HG02852 (cell line): Measurements from ENCODE around the gene ACCS.

Experiments used
- ATAC-seq: cut with Tn5 transposase; IDR thresholded peaks from one replicate; pipeline ENCODE4 v1.9.1; 2021; ENCODE audit warnings: mild to moderate bottlenecking, moderate library complexity; ENCODE audit not compliant: unreplicated experiment

Gene ACCS

DNA sequence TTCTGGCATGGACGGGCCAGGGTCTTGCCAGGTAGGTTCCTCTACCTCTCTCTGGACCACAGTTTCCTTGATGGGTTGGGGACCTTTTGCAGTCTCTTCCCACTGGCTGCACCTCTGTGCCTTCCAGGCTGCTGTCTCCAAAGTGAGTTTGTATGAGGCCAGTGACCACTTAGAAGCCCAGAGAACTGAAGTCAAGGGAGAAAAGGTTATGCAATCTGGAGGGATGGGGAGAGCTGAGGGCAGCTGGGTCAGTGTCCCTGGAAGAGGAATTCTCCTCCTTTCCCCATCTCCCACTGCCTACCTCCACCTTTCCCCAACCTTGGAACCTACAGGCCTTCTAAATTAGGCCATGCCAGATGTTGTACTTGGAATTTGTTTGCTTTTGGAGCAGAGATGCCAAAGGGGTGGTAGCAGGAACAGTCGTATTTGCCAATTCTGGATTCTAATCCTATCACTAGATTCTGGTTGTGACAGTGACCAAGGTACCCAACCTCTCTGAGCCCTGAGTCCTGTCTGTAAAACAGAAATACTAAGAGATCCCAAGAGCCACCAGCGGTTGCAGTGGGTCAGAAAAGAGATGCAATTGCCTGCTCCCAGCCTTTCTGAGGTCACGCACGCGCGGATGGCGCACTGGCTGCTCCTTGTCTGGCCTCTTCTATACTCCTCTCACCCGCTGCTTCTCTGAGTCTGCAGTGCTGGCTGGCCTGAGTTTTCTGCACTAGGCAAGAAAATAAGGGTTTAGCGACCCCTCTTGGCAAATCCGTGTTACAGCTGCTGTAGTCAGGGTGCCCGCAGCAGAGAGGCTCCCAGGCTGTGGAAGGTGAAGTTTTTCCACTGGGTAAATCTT, 29.0 kb upstream of the ACCS start:
- ATAC-seq = peak; percentile 79

DNA sequence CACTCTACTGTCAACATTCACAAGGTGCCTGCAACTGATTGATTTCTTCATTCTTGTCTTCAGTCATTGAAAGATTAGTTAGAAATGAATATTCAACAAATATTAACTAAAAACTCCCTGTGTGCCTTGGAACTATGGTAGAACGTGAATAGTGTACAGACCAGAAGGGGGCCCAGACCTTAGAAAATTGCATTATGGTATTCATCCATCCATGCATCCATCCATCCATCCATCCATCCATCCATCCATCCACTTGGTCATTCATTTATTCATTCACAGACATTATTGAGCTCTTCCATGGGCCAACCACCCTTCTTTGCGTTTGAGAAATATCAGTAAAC, 28.4 kb upstream of the ACCS start:
- no peak for ATAC-seq

DNA sequence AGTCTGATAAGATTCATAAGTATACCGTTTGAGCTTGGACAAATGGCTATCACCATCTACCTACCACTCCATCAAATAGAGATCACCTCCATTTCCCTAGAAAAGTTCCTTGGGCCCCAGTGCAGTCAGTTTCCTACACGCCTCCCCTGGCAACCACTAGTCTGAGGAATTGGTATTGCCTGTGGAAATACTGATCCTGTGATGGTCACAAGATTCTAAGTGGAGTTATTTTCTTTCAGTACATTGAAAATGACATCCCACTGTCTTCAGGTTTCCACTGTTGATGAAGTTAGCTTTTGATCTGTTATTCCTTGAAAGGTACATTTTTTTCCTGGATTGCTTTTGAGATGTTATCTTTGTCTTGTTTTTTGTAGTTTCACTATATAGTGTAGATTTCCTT, 22.9 kb upstream of the ACCS start:
- ATAC-seq = no peak

DNA sequence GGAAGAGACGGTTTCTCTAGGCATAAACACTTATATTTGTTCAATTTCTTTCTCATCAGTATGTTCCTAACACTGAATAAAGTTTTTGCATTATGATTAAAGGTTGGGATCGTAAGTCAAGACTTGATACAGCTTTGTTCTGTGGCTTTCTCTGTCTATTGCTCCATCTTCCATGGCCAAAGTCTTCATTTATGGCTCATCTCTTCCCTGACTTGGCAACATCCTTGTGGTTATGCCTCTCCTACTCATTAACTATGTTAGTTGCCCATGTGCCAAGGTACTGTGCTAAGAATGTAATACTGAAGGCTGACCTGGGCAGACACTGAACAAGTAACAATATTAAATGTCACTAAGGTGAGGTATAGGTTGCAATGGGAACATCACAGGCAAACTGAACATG, 19.9 kb upstream of the ACCS start:
- no peak for ATAC-seq

DNA sequence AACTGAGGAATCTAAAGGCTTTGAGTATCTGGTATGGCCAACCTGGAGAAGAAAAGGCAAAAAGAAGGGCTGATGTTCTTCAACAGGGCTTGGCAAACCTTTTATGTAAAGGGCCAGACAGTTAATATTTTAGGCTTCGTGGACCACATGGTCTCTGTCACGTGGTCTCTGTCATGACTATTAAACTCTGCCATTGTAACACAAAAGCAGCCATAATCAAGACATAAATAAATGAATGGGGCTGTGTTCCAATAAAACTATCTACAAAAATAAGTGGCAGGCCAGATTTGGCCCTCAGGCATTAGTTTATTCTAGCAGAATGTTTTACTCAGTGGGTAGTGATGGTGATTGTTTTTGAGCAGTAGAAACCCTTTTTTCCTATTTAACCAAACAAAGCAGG, 18.8 kb upstream of the ACCS start:
- ATAC-seq = no peak

DNA sequence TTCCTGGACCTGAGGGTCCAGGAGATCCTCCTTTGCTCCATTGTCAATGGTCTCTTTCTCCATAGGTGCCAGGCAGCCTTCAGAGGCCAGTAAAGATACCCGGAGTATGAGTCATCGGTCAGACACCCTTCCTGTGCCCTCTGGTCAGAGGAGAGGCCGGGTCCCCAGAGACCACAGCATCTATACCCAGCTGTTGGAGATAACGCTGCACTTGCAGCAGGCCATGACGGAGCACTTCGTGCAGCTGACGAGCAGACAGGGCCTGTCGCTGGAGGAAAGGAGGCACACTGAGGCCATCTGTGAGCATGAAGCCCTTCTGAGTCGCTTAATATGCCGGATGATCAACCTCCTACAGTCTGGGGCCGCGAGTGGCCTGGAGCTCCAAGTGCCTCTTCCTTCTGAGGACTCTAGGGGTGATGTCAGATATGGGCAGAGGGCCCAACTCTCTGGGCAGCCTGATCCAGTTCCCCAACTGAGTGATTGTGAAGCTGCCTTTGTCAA, 18.1 kb upstream of the ACCS start, which contains the start of gene ACCSL:
Gene ACCSL (plus strand): TSS at position 51 of the 501 bp plus-strand sequence. CDS start 56 bp downstream, at position 107.
- no peak for ATAC-seq

DNA sequence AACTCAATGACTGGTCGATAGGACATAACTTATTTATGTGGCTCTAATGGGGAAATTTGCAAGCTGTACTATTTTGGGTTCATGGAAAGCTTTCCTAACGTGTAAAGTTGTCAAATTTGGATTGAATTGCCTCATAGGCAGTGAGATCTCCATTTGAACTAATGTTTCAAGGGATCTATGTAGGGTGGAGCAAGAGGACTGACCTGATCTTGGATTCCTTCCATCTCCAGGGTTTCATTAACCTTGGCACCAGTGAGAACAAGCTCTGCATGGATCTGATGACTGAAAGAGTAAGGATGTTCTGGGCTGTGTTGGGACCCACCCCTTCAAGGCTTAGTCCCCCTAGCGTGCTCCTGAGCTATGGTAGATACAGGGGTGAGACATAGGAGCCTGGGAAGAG, 16.2 kb upstream of the ACCS start:
- ATAC-seq = no peak

DNA sequence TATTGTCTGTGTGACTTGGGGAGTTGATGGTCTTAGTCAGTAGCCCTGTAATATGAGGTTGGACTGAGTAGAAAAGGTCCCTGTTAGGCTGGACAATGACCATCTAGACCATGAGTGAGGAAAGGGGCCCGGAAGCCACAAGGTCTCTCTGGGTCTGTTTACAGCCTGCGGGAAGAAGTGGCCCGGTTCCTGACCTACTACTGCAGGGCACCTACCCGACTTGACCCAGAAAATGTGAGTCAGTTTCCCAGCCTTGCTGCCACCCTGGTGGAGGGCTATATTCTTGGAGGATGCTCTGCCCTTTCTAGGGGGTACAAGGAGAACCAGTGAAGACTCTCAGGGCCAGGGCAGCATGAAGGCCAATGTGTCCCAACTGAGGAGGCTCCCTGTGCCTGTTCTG, 14.9 kb upstream of the ACCS start:
- no peak for ATAC-seq

DNA sequence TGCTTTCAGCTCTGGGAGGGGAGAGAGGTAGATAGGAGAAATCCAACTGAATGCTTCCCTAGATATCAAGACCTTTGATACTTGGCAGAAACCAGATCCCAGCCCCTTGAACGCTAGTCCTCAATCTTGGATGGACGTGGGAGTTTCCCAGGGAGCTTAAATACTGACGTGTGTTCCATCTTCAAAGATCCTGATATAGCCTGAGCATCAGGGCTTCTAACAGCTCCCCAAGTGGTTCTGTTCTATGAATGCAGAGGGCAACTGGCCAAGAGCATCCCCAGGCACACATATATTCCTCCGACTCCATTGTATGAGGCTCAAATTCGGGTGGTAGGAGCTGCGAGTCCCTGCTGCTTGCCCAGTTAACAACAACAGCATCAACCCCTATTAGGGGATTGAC, 8.7 kb upstream of the ACCS start:
- ATAC-seq = no peak

DNA sequence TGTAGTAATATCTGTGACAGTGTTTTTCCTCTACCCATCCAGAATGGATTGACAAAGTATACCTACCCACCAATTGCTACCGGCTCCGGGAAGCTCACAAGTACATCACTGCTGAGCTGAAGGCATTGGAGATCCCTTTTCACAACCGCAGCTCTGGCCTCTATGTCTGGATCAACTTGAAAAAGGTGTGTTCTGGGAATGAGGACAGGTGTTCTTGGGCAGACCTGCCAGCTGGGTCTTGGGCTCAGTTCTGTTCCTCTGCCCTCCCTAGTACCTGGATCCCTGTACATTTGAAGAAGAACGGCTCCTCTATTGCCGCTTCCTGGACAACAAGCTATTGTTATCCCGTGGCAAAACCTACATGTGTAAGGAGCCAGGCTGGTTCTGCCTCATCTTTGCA, 7.8 kb upstream of the ACCS start:
- no peak for ATAC-seq

DNA sequence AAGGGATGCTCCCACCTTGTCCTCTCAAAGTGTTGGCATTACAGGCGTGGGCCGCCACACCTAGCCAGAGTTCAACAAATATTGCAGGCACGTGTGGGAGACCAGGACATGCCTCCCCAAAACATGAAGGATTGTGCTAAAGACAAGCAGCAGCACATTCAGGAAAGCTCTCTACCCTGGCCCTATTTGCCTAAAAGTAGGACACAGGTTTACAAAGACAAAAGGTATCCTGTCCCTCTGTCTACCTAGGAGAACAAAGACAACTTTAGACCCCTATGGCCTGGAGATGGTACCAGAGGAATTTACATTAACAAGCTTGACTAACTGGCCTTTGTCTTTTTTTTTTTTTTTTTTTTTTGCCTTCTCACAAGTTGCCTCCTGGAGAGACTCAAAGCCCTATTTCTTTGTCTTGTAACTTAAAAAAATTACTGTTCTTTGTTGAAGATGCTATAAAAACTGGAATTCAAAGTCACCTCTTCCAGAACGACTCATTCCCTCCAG, 859 bp upstream of the ACCS start:
- no peak for ATAC-seq

DNA sequence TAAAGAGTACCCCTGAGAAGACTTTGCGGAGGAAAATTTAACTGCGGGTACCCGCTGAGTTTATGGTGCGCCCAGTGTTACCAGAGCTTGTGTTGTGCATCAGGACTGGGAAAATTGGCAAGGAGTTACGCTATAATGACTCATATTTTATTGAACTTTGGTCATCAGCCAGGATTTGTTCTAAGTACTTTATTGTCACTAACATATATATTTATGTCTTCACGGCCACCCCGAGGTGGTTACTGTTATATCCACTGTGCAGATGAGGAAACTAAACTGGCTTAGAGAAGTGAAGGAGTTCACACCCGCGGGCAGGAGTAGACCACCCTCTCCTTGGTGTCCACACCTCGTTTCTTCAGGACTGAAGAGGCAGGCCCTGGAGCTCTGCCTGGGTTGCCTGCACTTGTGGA, 667 bp downstream of the ACCS start:
- ATAC-seq = no peak

DNA sequence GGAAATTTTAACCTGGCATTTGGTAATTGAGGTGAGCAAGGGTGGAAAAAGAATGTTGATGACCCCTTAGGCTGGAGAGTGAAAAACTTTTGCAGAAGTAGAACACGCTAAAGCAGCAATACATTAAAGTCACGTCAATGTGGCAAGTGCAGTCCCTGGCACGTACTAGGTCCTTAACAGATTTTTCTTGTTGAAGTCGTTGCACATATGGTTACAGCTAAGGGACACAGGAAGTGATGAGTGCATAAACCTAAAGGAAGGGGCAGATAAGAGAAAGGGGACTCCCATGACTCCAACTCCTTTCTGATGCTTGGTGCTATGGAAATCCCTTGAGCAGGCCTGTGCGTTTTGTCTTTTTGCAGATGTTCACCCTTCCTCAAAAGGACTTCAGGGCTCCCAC, 1.2 kb downstream of the ACCS start:
- no peak for ATAC-seq

DNA sequence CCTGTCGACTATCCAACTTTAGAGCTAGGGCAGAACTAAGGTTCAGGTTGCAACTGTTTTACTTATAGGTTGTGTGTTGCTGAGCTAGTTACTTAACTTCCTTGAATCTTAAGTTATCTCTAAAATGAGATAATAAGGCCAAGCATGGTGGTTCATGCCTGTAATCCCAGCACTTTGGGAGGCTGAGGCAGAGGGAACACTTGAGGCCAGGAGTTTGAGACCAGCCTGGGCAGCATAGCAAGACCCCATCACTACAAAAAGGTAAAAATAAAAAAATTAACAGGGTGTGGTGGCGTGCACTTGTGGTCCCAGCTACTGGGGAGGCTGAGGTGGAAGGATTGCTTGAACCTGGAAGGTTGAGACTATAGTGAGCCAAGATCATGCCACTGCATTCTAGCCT, 2.1 kb downstream of the ACCS start:
- no peak for ATAC-seq

DNA sequence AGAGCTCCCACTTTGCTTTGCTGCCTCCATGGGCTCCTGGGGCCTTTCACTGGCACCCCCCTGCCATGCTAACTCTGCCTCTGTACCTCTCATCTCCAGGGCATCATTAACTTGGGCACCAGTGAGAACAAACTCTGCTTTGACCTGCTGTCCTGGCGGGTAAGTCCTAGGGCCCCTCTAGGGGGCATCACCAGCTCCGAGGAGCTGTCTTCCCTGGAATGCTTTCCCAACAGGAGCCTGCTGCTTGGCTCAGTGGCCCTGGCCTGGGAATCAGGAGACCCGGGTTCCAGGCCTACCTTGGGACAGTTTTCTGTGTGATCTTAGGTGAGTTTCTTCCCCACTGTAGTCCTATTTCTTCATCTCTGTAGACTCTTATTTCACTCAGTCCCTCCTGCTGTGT, 5.1 kb downstream of the ACCS start:
- ATAC-seq = no peak

DNA sequence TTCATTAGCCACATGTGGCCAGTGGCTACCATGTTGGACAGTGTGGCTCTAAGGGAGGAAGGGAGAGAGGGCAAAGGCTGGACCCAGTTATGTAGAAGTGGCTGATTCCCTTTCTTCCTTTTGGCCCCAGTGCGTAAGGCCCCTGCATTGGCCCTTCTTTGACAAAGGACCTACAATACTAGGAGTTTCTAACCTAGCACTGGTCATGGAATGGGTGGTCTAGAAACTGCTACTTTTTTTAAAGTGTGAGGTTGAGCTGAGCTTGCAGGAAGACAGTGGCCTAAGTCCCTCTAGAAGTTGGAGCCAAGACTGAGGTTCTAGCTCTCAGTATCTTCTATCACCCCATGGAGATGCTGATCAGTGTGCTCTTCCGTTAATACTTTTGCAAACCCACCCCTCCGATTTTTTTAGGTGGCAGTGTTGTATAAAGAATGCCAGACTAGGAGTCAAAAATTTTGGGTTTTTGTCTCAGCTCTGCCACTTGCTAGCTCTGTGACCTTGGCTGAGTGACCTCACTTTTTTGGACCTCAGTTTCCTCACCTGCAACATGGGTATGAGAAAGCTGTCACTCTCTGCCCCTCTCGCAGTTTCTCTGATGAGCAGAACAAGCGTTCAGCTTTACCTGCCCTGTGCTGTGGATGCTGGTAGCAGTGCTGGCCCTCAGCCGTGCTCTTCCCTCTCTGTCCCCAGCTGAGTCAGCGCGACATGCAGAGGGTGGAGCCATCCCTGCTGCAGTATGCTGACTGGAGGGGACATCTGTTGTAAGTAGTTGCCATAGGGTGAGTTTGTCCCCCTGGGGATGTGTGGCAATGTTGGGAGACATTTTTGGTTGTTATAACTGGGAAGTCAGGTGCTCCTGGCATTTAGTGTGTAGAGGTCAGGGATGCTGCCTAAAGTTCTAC, 6.9 kb downstream of the ACCS start:
- ATAC-seq = no peak

DNA sequence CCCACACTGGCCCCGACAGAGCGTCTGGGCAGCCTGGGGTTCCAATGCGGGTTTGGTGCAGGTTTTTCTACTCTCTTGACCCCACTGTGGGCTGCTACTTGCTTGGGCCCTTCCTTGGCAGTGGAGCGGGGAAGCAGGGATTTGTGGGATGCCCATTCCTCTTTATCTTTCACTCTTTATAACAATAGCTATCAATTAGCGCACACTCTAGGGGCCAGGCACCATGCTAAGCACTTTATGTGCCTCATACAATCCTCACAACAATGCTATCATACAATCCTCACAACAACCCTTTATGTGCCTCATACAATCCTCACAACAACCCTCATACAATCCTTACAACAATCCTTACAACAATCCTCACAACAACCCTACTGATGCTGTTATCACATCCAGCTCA, 12.7 kb downstream of the ACCS start:
- ATAC-seq = no peak

DNA sequence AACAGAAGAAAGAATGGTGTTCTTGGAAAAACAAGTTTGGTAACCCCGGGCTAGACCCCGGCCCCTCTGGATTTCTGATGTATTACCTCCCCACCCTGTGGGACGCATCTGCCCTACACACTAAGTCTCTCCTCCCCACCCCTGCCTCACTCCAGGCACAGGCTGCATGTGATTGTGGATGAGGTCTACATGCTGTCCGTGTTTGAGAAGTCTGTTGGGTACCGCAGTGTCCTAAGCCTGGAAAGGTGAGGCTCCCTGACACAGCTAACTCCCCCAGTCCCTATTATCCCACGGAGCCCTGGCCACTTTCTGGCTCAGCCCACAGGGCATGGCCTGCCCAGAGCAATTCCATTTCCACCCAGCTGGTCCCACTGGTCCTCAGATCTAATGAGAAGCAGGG, 13.3 kb downstream of the ACCS start:
- no peak for ATAC-seq

DNA sequence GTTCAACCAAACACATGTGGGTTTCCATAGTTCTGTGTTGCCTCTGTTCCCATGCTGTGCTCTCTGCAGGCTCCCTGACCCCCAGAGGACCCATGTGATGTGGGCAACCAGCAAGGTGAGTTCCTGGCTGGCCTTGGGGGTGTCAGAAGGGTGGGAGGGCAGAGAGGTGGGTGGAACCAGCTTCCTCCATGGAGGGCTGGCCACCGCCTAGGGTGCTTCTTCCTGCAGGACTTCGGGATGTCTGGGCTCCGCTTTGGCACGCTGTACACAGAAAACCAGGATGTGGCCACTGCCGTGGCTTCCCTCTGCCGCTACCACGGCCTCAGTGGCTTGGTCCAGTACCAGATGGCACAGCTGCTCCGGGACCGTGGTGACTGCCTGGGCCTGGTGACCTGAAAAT, 14.9 kb downstream of the ACCS start:
- no peak for ATAC-seq

DNA sequence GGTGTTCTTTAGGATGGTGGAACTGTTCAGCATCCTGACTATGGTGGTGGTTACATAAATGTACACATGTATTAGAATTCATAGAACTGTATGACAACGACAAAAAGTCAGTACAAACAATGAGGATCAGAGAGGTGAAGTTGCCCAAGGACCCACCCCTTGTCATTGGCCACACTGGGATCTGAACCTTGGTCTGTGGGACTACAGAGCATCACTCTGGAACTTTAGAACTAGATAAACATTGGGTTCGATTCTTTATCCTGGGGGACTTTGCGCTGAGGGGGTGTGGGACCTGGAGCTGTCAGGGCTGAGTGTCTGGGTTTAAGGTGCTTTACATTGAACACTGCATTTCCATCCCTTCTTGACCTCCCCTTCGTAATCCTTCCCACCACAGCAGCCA, 16.6 kb downstream of the ACCS start:
- ATAC-seq = no peak

DNA sequence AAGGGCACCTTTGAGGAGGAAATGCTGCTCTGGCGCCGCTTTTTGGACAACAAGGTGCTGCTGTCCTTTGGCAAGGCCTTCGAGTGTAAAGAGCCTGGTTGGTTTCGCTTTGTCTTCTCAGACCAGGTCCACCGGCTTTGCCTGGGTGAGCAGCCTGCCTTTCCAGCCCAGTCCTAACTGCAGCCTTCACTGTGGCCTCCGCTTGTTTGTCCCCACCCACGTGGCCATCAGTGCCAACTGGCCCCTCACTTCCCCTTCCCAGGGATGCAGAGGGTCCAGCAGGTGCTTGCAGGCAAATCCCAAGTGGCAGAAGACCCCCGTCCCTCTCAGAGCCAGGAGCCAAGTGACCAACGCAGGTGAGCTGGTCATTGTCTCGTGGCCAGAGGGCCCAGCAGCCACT, 17.4 kb downstream of the ACCS start:
- no peak for ATAC-seq

DNA sequence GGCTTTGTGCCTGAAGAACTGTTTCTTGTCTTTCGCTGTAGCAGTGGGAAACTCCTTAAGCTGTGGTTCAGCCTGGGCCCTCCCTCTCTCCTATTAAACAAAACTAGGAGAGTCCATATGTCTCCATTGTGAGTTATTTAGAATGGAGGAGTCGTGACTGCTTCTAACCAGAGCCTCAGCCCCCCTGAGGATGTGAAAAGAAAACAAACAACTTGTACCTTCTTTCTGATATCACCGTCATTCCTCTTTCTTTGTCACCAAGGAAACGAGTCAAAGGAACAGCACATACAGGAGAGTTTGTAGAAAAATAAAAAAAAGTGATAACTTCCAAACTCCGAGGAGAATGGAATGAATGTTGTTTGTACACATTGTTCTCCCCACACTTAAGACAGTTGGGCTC, 17.8 kb downstream of the ACCS start:
- ATAC-seq = no peak
